ENCODE results near the gene MAST3. TPM values are rescaled to one million over a fixed set of nuclear protein-coding genes. Genes with fewer than 3 reads are reported as not detected.

Gene MAST3
- total and polyA plus RNA-seq, 2 of the 8 experiments (the other 6 are each of a cell fraction or from before 2014, with no cell fraction given), result 3.4 to 9.0 TPM

DNA sequence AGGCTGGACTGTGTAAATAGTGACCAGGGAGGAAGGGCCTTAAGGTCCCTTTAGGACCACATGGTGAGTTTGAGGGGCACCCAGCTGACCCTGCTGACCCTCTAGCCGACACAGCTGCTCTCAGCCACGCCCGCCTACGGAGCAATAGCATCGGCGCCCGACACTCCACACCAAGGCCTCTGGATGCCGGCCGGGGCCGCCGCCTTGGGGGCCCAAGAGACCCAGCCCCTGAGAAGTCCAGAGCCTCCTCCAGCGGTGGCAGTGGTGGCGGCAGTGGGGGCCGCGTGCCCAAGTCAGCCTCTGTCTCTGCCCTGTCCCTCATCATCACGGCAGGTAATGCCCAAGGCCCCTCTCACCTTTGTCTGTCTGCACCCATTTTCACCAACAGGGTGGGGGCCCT is 46.8 kb downstream of the MAST3 start:
- ChIA-PET POLR2A (ENCODE audit: partially characterized antibody) (interaction anchor here (1.1 kb wide), 1 partner anchor 27 kb away, joined by 3 read pairs; no protein-coding TSS in a partner anchor), CTCF (ENCODE audit: partially characterized antibody) (interaction anchor here (0.7 to 0.8 kb wide), 2 partner anchors 13 to 17 kb away, joined by 3 read pairs; no protein-coding TSS in a partner anchor)
- H3K27me3 ChIP-seq (replicated peaks in 1 of 4; ENCODE audit: control insufficient read depth in 3 of 4, extremely low read depth in 1 of 4, insufficient read depth in 3 of 4, low read length in 3 of 4), result no peaks in the 10 kb centered on the region
- no peaks in the 10 kb centered on the region for H3K79me1 ChIP-seq (ENCODE audit: low read depth, low read length)
- H4K20me1 ChIP-seq (replicated peaks in 1 of 2; ENCODE audit: control insufficient read depth in 1 of 2, insufficient read depth in 2 of 2, low read length in 2 of 2), result peaks cover 0 to 1% of the 10 kb centered on the region in 2 experiments
- peaks cover 2 to 26% (median 17%) of the 10 kb centered on the region in 4 experiments; a peak in 6 of 8 replicates for H3K36me3 ChIP-seq (ENCODE audit: control insufficient read depth in 2 of 4, insufficient read depth in 4 of 4, low read length in 3 of 4)
- no peak overlapping the region for H3K9ac ChIP-seq (replicated peaks in 1 of 4; ENCODE audit: extremely low read depth in 1 of 4, low read depth in 3 of 4, low read length in 3 of 4)
- no peak overlapping the region for H3K27ac ChIP-seq (ENCODE audit: low read depth, low read length)
- H3K79me2 ChIP-seq (ENCODE audit: control insufficient read depth in 1 of 2, insufficient read depth in 2 of 2, low read length in 2 of 2), result no peaks in the 10 kb centered on the region
- no peak for FAIRE-seq
- no peak overlapping the region for H3K18ac ChIP-seq (ENCODE audit: extremely low read depth, low read length)
- H3K14ac ChIP-seq (ENCODE audit: insufficient read length), result no peak overlapping the region
- H4K5ac ChIP-seq (ENCODE audit: insufficient read length, low read depth, low read length), result no peak overlapping the region
- H2BK5ac ChIP-seq (ENCODE audit: low read depth, low read length), result no peak overlapping the region
- H2BK15ac ChIP-seq (ENCODE audit: low read length), result no peak overlapping the region
- no peak for DNase-seq (ENCODE audit: low read depth in 1 of 2, low spot score in 2 of 2)
- H4K91ac ChIP-seq (replicated peaks; ENCODE audit: insufficient read length, low read length), result no peak overlapping the region
- H3K4me2 ChIP-seq (ENCODE audit: insufficient read depth in 1 of 2, low read depth in 2 of 2, low read length in 2 of 2), result no peak overlapping the region
- no peaks in the 10 kb centered on the region for H3K9me3 ChIP-seq (ENCODE audit: insufficient read depth in 2 of 2, low read depth in 1 of 2, low read length in 1 of 2)
- no peak overlapping the region for H2AK5ac ChIP-seq (ENCODE audit: low read depth, low read length)
- H3K4me1 ChIP-seq (replicated peaks in 1 of 4; ENCODE audit: control insufficient read depth in 3 of 4, insufficient read depth in 4 of 4, low read length in 3 of 4), result no peaks in the 10 kb centered on the region
- no peak overlapping the region for H3K4ac ChIP-seq (replicated peaks; ENCODE audit: insufficient read length, low read depth, low read length)
- no peak overlapping the region for H3K56ac ChIP-seq (replicated peaks; ENCODE audit: insufficient read length, low read depth, low read length)
- H2BK20ac ChIP-seq (ENCODE audit: low read length), result no peak overlapping the region
- H4K8ac ChIP-seq (ENCODE audit: extremely low read depth, insufficient read depth, low read length), result no peak overlapping the region
- 95% methylated on average over 16 of the region's 16 CpGs; no CpG with 5 or more reads in 1 of the 2 experiments for WGBS, 2 experiments (ENCODE audit: extremely low coverage in 1 of 2, insufficient coverage in 1 of 2, insufficient read length in 1 of 2, insufficient replicate concordance in 2 of 2, low coverage in 1 of 2, low lambda C conversion rate in 2 of 2, missing lambda C conversion rate in 1 of 2)
- no peak overlapping the region for H3K23ac ChIP-seq (ENCODE audit: insufficient read length)
- no peaks in the 10 kb centered on the region for H3K23me2 ChIP-seq (ENCODE audit: low read depth, low read length)
- H2AFZ ChIP-seq (ENCODE audit: low read length), result no peak overlapping the region
- H2BK120ac ChIP-seq (replicated peaks; ENCODE audit: low read depth, low read length), result no peak overlapping the region
- no peak overlapping the region for H3K4me3 ChIP-seq (ENCODE audit: extremely low read depth in 1 of 4, insufficient read depth in 2 of 4, low read depth in 3 of 4, low read length in 4 of 4)
- H2BK12ac ChIP-seq (ENCODE audit: low read depth, low read length), result no peak overlapping the region
- TF ChIP-seq ASH2L (IDR thresholded peaks at IDR 0.05; ENCODE audit: low read length) (no peak), EP300 (IDR thresholded peaks at IDR 0.05; ENCODE audit: borderline replicate concordance in 1 of 2, low read depth in 2 of 2, low read length in 2 of 2) (no peak), RFX5 (IDR thresholded peaks at IDR 0.05; ENCODE audit: borderline replicate concordance, low read depth, low read length) (no peak), KDM4A (IDR thresholded peaks at IDR 0.05; ENCODE audit: low read depth, low read length, severe bottlenecking) (no peak), CHD2 (IDR thresholded peaks at IDR 0.05; ENCODE audit: low read length) (no peak)
- TF ChIP-seq, protein P1, sequence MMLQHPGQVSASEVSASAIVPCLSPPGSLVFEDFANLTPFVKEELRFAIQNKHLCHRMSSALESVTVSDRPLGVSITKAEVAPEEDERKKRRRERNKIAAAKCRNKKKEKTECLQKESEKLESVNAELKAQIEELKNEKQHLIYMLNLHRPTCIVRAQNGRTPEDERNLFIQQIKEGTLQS (IDR thresholded peaks at IDR 0.05; ENCODE audit: insufficient read depth, low read depth, low read length), result no peak

Data from H1 (cell line).